DOHH2 (cell line): ENCODE results near the gene KRT8.

Experiments used
- H3F3A ChIP-seq: fragments of 200-600 bp; sonication (generic), shearing (Covaris generic); 2 replicates; pipeline ENCODE4 v1.6.0; 2016; ENCODE audit warnings: antibody characterized with exemption, mild to moderate bottlenecking; ENCODE audit not compliant: control insufficient read depth, insufficient read depth
- H3K27ac ChIP-seq: fragments of 200-600 bp; sonication (generic); 2 replicates; pipeline ENCODE4 v1.5.1; 2014; ENCODE audit warnings: low read depth, mild to moderate bottlenecking, low read length, moderate library complexity
- H3K27me3 ChIP-seq: fragments of 200-600 bp; sonication (generic); 2 replicates; pipeline ENCODE4 v1.6.1; 2014; ENCODE audit warnings: mild to moderate bottlenecking, low read length, mixed read lengths; ENCODE audit not compliant: control insufficient read depth
- H3K36me3 ChIP-seq: fragments of 200-600 bp; sonication (generic); 2 replicates; pipeline ENCODE4 v1.6.1; 2014; ENCODE audit warnings: mild to moderate bottlenecking, low read length, moderate library complexity, mixed read lengths; ENCODE audit not compliant: control insufficient read depth
- H3K4me1 ChIP-seq: fragments of 200-600 bp; sonication (generic); 2 replicates; pipeline ENCODE4 v1.6.1; 2014; ENCODE audit warnings: mild to moderate bottlenecking, low read length, mixed read lengths; ENCODE audit not compliant: control insufficient read depth
- H3K4me2 ChIP-seq: fragments of 200-600 bp; sonication (generic); 2 replicates; pipeline ENCODE4 v1.6.0; 2014; ENCODE audit warnings: mild to moderate bottlenecking, low read length, moderate library complexity
- H3K4me3 ChIP-seq: fragments of 200-600 bp; sonication (generic); 2 replicates; pipeline ENCODE4 v1.5.1; 2014; ENCODE audit warnings: mild to moderate bottlenecking, low read length, mixed read lengths
- H3K79me2 ChIP-seq: fragments of 200-600 bp; sonication (generic); 2 replicates; pipeline ENCODE4 v1.6.1; 2014; ENCODE audit warnings: mild to moderate bottlenecking, low read length, mixed read lengths; ENCODE audit not compliant: control insufficient read depth
- H3K9me2 ChIP-seq: fragments of 200-600 bp; sonication (generic); replicated peaks from 2 replicates; pipeline ENCODE4 v1.6.1; 2014; ENCODE audit warnings: mild to moderate bottlenecking, low read length, mixed read lengths; ENCODE audit not compliant: control insufficient read depth
- H3K9me3 ChIP-seq: fragments of 200-600 bp; sonication (generic); 2 replicates; pipeline ENCODE4 v1.6.1; 2014; ENCODE audit warnings: antibody characterized with exemption, low read length, mixed read lengths; ENCODE audit not compliant: control insufficient read depth, insufficient read depth
- H4K20me1 ChIP-seq: fragments of 200-600 bp; sonication (generic); 2 replicates; pipeline ENCODE4 v1.6.0; 2014; ENCODE audit warnings: low read depth, mild to moderate bottlenecking, antibody characterized with exemption, low read length, moderate library complexity; ENCODE audit not compliant: control insufficient read depth, insufficient read depth
- EZH2phosphoT487 ChIP-seq: fragments of 200-600 bp; sonication (generic); IDR thresholded peaks from 2 replicates; pipeline ENCODE4 v1.6.1; 2017; ENCODE audit warnings: borderline replicate concordance, mild to moderate bottlenecking, antibody characterized with exemption, low read length, moderate library complexity, mixed read lengths
- TF ChIP-seq, protein P1 (sequence below): fragments of 200-600 bp; sonication (generic); IDR thresholded peaks from one replicate; pipeline ENCODE4 v1.5.1; 2014; ENCODE audit warnings: antibody characterized with exemption, mild to moderate bottlenecking, low read depth, low read length; ENCODE audit not compliant: poor library complexity, severe bottlenecking

Gene KRT8

DNA sequence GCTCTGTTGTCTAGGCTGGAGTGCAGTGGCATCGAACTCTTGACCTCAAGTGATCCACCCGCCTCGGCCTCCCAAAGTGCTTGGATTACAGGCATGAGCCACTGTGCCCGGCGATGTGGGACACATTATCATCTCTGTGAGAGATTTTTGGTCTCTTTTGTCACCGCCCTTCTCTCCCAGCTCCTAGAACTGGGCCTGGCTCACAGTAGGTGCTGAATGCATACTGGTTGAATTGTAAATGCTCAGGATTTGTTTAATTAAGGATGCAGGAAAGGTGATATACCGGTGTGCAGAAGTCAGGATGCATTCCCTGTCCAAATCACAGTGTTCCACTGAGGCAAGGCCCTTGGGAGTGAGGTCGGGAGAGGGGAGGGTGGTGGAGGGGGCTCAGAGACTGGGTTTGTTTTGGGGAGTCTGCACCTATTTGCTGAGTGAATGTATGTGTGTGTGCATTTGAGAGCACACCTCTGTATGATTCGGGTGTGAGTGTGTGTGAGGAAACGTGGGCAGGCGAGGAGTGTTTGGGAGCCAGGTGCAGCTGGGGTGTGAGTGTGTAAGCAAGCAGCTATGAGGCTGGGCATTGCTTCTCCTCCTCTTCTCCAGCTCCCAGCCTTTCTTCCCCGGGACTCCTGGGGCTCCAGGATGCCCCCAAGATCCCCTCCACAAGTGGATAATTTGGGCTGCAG is 43.0 kb upstream of the KRT8 start:
- Histone ChIP-seq H3K36me3 (no peaks in the 10 kb centered on the region), H3F3A (no peaks in the 10 kb centered on the region), H3K27ac (no peak overlapping the region), H3K4me3 (no peak overlapping the region), H3K9me3 (no peaks in the 10 kb centered on the region), H3K4me2 (no peak overlapping the region), H3K4me1 (peaks cover 4% of the 10 kb centered on the region), H3K79me2 (no peaks in the 10 kb centered on the region; the same call in 1 of the 2 replicates), H4K20me1 (no peaks in the 10 kb centered on the region), H3K27me3 (peaks cover 33% of the 10 kb centered on the region), H3K9me2 (no peaks in the 10 kb centered on the region)
- TF ChIP-seq, protein P1, sequence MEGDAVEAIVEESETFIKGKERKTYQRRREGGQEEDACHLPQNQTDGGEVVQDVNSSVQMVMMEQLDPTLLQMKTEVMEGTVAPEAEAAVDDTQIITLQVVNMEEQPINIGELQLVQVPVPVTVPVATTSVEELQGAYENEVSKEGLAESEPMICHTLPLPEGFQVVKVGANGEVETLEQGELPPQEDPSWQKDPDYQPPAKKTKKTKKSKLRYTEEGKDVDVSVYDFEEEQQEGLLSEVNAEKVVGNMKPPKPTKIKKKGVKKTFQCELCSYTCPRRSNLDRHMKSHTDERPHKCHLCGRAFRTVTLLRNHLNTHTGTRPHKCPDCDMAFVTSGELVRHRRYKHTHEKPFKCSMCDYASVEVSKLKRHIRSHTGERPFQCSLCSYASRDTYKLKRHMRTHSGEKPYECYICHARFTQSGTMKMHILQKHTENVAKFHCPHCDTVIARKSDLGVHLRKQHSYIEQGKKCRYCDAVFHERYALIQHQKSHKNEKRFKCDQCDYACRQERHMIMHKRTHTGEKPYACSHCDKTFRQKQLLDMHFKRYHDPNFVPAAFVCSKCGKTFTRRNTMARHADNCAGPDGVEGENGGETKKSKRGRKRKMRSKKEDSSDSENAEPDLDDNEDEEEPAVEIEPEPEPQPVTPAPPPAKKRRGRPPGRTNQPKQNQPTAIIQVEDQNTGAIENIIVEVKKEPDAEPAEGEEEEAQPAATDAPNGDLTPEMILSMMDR = no peak
- TF ChIP-seq EZH2phosphoT487 = no peak

DNA sequence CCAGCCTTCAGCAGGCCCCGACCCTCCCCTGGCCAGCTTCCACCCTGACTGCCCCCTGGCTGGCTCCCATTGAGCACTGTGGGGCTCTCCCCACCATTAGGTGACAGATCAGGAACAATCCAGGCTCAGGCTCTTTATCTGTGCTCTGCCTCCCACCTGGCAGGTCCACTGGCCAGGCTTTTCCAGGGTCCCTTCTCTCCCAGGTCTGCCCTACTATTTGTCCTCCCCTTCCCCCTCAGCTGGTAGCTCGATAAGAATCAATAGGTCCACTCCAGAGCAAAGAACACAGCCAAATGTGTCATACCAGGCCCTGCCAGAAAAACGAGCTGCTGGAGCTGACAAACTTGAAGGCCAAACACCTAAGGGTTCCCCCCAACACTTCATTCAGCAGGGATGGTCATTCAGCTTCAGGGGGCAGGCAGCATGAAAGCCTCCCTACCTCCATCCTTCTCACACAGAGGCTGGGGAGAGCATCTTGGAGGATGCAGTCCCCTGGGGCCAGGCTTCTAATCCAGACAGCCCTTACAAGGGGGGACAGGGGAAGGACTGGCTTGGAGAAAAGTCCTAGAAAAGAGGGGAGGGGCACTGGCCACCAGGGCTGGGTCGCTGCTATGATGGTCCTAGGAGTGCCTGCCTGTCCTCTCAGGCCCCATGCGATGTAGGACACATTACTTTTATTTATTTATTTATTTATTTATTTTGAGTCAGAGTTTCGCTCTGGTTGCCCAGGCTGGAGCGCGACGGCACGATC is 42.1 kb upstream of the KRT8 start:
- no peaks in the 10 kb centered on the region for H3K9me2 ChIP-seq
- H3K4me1 ChIP-seq = no peaks in the 10 kb centered on the region
- no peaks in the 10 kb centered on the region for H3K9me3 ChIP-seq
- no peaks in the 10 kb centered on the region for H4K20me1 ChIP-seq
- no peaks in the 10 kb centered on the region for H3K36me3 ChIP-seq
- no peak for TF ChIP-seq EZH2phosphoT487
- TF ChIP-seq, protein P1 = no peak
- H3K27me3 ChIP-seq = peaks cover 37% of the 10 kb centered on the region
- no peaks in the 10 kb centered on the region for H3F3A ChIP-seq
- H3K4me3 ChIP-seq = no peak overlapping the region
- no peak overlapping the region for H3K4me2 ChIP-seq
- H3K27ac ChIP-seq = no peak overlapping the region
- H3K79me2 ChIP-seq = no peaks in the 10 kb centered on the region; the same call in 1 of the 2 replicates

DNA sequence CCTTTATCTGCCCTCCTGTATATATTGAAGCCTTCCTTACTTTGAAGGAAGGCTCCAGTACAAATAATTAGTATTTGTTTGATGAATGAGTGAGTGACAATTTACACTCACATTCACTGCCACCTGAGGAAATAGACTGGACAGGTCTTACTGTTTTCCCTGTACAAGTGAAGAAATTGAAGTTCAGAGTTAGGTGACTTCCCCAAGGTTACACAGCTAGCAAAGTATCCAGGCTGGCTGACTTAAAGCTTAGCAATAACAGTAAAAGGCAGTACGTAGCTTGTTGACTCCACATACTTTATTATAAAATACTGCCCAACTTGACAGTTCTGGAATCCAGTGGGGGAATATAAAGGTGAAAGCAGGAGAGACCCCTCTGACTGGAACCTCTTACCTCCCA is 41.5 kb upstream of the KRT8 start:
- Histone ChIP-seq H4K20me1 (no peaks in the 10 kb centered on the region), H3K4me1 (no peaks in the 10 kb centered on the region), H3K4me3 (no peak overlapping the region), H3K27ac (no peak overlapping the region), H3K36me3 (no peaks in the 10 kb centered on the region), H3K9me2 (no peaks in the 10 kb centered on the region), H3F3A (no peaks in the 10 kb centered on the region), H3K9me3 (no peaks in the 10 kb centered on the region), H3K4me2 (no peak overlapping the region), H3K27me3 (peaks cover 37% of the 10 kb centered on the region), H3K79me2 (no peaks in the 10 kb centered on the region; the same call in 1 of the 2 replicates)
- TF ChIP-seq EZH2phosphoT487 = no peak
- TF ChIP-seq, protein P1 = no peak
